Non-pigmented ciliary epithelial cell (primary cell): ENCODE data around the gene KIAA0930.

ENCODE experiments used
- DNase-seq: peaks from one replicate; pipeline ENCODE4 v3.0.0-alpha.2; 2010; ENCODE audit warnings: low read depth

Gene KIAA0930

GRCh38 chr22:45237065-45237990 is 3.4 kb downstream of the KIAA0930 start:
- no peak for DNase-seq

- DNase-seq = no peak
These were observed 4.8 kb downstream of the KIAA0930 start for GRCh38 chr22:45235851-45236342.

GRCh38 chr22:45235101-45235777 is 5.5 kb downstream of the KIAA0930 start:
- no peak for DNase-seq

GRCh38 chr22:45233827-45234226 is 6.9 kb downstream of the KIAA0930 start:
- DNase-seq = no peak

GRCh38 chr22:45233386-45233785 is 7.3 kb downstream of the KIAA0930 start:
- DNase-seq = no peak

- no peak for DNase-seq
These were observed 9.4 kb downstream of the KIAA0930 start for GRCh38 chr22:45231293-45231692.

GRCh38 chr22:45230026-45230721 is 10.5 kb downstream of the KIAA0930 start:
- DNase-seq = no peak

GRCh38 chr22:45229181-45229580 is 11.5 kb downstream of the KIAA0930 start:
- no peak for DNase-seq

GRCh38 chr22:45228401-45228754 is 12.3 kb downstream of the KIAA0930 start:
- no peak for DNase-seq

GRCh38 chr22:45227645-45228400 is 12.9 kb downstream of the KIAA0930 start:
- DNase-seq = no peak

- DNase-seq = no peak
These were observed 14.0 kb downstream of the KIAA0930 start for GRCh38 chr22:45226503-45227186.

GRCh38 chr22:45225732-45226502 is 14.8 kb downstream of the KIAA0930 start:
- no peak for DNase-seq

GRCh38 chr22:45224988-45225731 is 15.5 kb downstream of the KIAA0930 start:
- no peak for DNase-seq

- DNase-seq = no peak
These were observed 16.4 kb downstream of the KIAA0930 start for GRCh38 chr22:45224331-45224730.

- no peak for DNase-seq
These were observed 17.2 kb downstream of the KIAA0930 start for GRCh38 chr22:45223304-45224117.

- DNase-seq = no peak
These were observed 19.5 kb downstream of the KIAA0930 start for GRCh38 chr22:45221201-45221600.

- no peak for DNase-seq
These were observed 21.7 kb downstream of the KIAA0930 start for GRCh38 chr22:45218976-45219375.

GRCh38 chr22:45217806-45218205 is 22.9 kb downstream of the KIAA0930 start:
- DNase-seq = no peak

GRCh38 chr22:45217345-45217744 is 23.3 kb downstream of the KIAA0930 start:
- DNase-seq = no peak
